ENCODE measurements around the gene TMEM41A. TPM values are rescaled to one million over a fixed set of nuclear protein-coding genes. Genes with fewer than 3 reads are reported as not detected.

Gene TMEM41A
- total and polyA plus RNA-seq, 9 donors, result 13.3 to 26.3 (median 17.8) TPM

- no peaks in the 10 kb centered on the region for H3K27me3 ChIP-seq
- no peaks in the 10 kb centered on the region for H3K36me3 ChIP-seq
- TF ChIP-seq EP300 (IDR thresholded peaks at IDR 0.05), result no peak
- TF ChIP-seq POLR2A (IDR thresholded peaks at IDR 0.05), result no peak
- TF ChIP-seq CTCF (IDR thresholded peaks at IDR 0.05), result no peak
- no peak overlapping the region for H3K27ac ChIP-seq
- WGBS, 3 donors, result 75 to 86% (median 81%) methylated on average over 2 of the region's 2 CpGs
- no peaks in the 10 kb centered on the region for H3K9me3 ChIP-seq
- DNase-seq, result no peak
- H3K4me3 ChIP-seq, result no peak overlapping the region
- no peaks in the 10 kb centered on the region for H3K4me1 ChIP-seq (ENCODE audit: insufficient read depth)
- intact Hi-C loops (cut with DNase I), result no loop called here
Observed at GRCh38 chr3:185517387-185518130, 18.7 kb upstream of the TMEM41A start.

DNA sequence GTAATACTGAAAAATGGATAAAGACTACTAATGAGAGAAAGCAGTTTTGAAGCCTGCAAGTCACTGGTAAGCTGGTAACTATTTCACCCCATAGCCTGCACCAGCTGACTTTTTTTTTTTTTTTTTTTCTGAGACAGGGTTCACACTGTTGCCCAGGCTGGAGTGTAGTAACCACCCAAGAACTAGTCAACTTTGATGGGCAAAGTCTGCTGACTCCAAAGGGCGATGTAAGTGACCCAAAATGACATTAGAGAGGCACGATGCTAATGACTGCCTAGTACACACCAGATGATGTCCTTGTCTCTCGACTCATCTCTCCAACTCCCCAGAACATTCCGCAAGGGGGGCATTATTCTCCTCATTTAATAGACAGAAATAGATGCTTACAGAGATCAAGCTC lies 12.9 kb upstream of the TMEM41A start:
- H3K4me1 ChIP-seq (ENCODE audit: insufficient read depth), result no peaks in the 10 kb centered on the region
- no peaks in the 10 kb centered on the region for H3K27me3 ChIP-seq
- H3K9me3 ChIP-seq, result no peaks in the 10 kb centered on the region
- intact Hi-C loops (cut with DNase I), result no loop called here
- DNase-seq, result no peak
- WGBS, 3 donors, result 87 to 96% (median 91%) methylated on average over 4 of the region's 4 CpGs
- TF ChIP-seq EP300 (IDR thresholded peaks at IDR 0.05), result no peak
- TF ChIP-seq CTCF (IDR thresholded peaks at IDR 0.05), result no peak
- TF ChIP-seq POLR2A (IDR thresholded peaks at IDR 0.05), result no peak
- H3K27ac ChIP-seq, result no peak overlapping the region
- H3K4me3 ChIP-seq, result no peak overlapping the region
- no peaks in the 10 kb centered on the region for H3K36me3 ChIP-seq

GRCh38 chr3:185508335-185508991 lies 9.6 kb upstream of the TMEM41A start:
- WGBS, 3 donors, result 62 to 75% (median 64%) methylated on average over 19 of the region's 19 CpGs
- intact Hi-C loops (cut with DNase I), result no loop called here
- TF ChIP-seq CTCF (IDR thresholded peaks at IDR 0.05) (no peak), POLR2A (IDR thresholded peaks at IDR 0.05) (no peak), EP300 (IDR thresholded peaks at IDR 0.05) (no peak)

DNA sequence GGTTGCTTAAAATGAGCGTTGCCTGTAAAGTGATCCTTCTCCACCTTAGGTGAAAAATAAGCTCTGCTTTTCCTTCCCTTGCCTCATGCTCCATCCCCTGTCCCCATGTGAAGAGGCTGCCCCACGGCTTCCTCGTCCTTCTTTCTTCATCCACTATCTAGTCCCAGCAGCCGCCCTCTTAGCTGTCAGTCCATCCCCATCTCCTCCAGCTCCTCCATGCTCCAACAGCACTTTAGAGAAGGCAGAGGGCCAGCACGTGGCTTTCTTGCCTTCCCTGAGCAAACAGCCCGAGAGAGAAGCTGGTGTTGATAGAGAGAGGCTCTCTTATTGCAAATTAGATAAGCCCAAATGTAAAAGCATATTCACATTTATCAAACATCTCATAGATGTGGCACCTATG lies 9.0 kb upstream of the TMEM41A start:
- no peak for TF ChIP-seq POLR2A (IDR thresholded peaks at IDR 0.05)
- no peak for TF ChIP-seq EP300 (IDR thresholded peaks at IDR 0.05)
- TF ChIP-seq CTCF (IDR thresholded peaks at IDR 0.05), result no peak
- Histone ChIP-seq H3K4me3 (no peak overlapping the region), H3K4me1 (ENCODE audit: insufficient read depth) (no peaks in the 10 kb centered on the region), H3K27me3 (no peaks in the 10 kb centered on the region), H3K9me3 (no peaks in the 10 kb centered on the region), H3K27ac (no peak overlapping the region), H3K36me3 (no peaks in the 10 kb centered on the region)
- intact Hi-C loops (cut with DNase I), result no loop called here
- no peak for DNase-seq
- 50 to 58% (median 53%) methylated on average over 6 of the region's 6 CpGs for WGBS, 3 donors

More at GRCh38 chr3:185508335-185508991, 9.6 kb upstream of the TMEM41A start:
- Histone ChIP-seq H3K4me3 (no peak overlapping the region), H3K9me3 (no peaks in the 10 kb centered on the region), H3K27ac (no peak overlapping the region), H3K36me3 (no peaks in the 10 kb centered on the region), H3K27me3 (no peaks in the 10 kb centered on the region), H3K4me1 (ENCODE audit: insufficient read depth) (no peaks in the 10 kb centered on the region)
- no peak for DNase-seq
